ENCODE results near the gene PROS1.
"Not testable (repeated sequence)": the region's sequence is repeated elsewhere in the genome, so short reads cannot be mapped to it uniquely, and the experiment has no call there.

DNA sequence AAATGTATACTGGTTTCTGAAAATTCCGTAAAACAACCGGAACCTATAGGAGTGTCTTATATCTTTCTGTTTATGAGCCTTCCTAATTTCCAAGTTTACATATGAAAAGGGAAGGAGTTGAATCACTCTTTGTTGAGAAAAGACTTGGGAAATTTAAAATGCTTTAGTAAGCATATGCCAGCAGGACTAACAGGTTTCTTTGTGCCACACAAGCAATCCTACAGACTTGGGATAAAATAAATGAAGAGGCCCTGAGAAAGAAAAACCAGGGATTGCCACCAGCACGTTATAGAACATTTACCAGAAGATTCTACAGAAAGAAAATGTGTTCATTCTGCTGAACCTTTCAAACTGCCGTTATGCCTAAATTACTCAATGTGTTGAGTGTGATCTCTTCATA lies 96.3 kb downstream of the PROS1 start:
- not testable (repeated sequence) for TF ChIP-seq EZH2 (IDR thresholded peaks at IDR 0.05; ENCODE audit: borderline replicate concordance, insufficient read depth, low read length, poor library complexity, severe bottlenecking); EP300 (conservative IDR thresholded peaks at IDR 0.05; ENCODE audit: poor library complexity, severe bottlenecking); POLR2AphosphoS5 (IDR thresholded peaks at IDR 0.05); RAD21 (conservative IDR thresholded peaks at IDR 0.05)
- TF ChIP-seq, protein P1, sequence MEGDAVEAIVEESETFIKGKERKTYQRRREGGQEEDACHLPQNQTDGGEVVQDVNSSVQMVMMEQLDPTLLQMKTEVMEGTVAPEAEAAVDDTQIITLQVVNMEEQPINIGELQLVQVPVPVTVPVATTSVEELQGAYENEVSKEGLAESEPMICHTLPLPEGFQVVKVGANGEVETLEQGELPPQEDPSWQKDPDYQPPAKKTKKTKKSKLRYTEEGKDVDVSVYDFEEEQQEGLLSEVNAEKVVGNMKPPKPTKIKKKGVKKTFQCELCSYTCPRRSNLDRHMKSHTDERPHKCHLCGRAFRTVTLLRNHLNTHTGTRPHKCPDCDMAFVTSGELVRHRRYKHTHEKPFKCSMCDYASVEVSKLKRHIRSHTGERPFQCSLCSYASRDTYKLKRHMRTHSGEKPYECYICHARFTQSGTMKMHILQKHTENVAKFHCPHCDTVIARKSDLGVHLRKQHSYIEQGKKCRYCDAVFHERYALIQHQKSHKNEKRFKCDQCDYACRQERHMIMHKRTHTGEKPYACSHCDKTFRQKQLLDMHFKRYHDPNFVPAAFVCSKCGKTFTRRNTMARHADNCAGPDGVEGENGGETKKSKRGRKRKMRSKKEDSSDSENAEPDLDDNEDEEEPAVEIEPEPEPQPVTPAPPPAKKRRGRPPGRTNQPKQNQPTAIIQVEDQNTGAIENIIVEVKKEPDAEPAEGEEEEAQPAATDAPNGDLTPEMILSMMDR (IDR thresholded peaks at IDR 0.05; ENCODE audit: poor library complexity, severe bottlenecking), result not testable (repeated sequence)
- TF ChIP-seq, protein P2, sequence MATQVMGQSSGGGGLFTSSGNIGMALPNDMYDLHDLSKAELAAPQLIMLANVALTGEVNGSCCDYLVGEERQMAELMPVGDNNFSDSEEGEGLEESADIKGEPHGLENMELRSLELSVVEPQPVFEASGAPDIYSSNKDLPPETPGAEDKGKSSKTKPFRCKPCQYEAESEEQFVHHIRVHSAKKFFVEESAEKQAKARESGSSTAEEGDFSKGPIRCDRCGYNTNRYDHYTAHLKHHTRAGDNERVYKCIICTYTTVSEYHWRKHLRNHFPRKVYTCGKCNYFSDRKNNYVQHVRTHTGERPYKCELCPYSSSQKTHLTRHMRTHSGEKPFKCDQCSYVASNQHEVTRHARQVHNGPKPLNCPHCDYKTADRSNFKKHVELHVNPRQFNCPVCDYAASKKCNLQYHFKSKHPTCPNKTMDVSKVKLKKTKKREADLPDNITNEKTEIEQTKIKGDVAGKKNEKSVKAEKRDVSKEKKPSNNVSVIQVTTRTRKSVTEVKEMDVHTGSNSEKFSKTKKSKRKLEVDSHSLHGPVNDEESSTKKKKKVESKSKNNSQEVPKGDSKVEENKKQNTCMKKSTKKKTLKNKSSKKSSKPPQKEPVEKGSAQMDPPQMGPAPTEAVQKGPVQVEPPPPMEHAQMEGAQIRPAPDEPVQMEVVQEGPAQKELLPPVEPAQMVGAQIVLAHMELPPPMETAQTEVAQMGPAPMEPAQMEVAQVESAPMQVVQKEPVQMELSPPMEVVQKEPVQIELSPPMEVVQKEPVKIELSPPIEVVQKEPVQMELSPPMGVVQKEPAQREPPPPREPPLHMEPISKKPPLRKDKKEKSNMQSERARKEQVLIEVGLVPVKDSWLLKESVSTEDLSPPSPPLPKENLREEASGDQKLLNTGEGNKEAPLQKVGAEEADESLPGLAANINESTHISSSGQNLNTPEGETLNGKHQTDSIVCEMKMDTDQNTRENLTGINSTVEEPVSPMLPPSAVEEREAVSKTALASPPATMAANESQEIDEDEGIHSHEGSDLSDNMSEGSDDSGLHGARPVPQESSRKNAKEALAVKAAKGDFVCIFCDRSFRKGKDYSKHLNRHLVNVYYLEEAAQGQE (IDR thresholded peaks at IDR 0.05; ENCODE audit: borderline replicate concordance), result not testable (repeated sequence)

Measured in neural cell (in vitro differentiated cells).